SK-N-SH treated with all-trans-retinoic acid at 6 μM for 48 hours (cell line): ENCODE measurements around the gene BRI3.

Source experiments
- ATAC-seq: fragments of 200-7000 bp; cut with Tn5 transposase; 3 replicates; pipeline ENCODE4 v1.9.1; 2020; ENCODE audit warnings: mild to moderate bottlenecking, moderate library complexity
- ARNTL ChIP-seq: fragments of 450-650 bp; formaldehyde crosslinking; IDR thresholded peaks from 2 replicates; pipeline ENCODE4 v1.5.0; 2020; ENCODE audit warnings: low read depth, mild to moderate bottlenecking, moderate library complexity, borderline replicate concordance
- BACH2 ChIP-seq: fragments of 250-450 bp; sonication (Bioruptor Pico); IDR thresholded peaks from 2 replicates; pipeline ENCODE4 v1.9.0; 2021; ENCODE audit warnings: mild to moderate bottlenecking, borderline replicate concordance
- GLIS3 ChIP-seq: fragments of 250-450 bp; sonication (Bioruptor Pico); IDR thresholded peaks from 2 replicates; pipeline ENCODE4 v1.5.0; 2020; ENCODE audit warnings: mild to moderate bottlenecking, moderate library complexity
- ISL1 ChIP-seq: fragments of 250-450 bp; sonication (Bioruptor Pico); IDR thresholded peaks from 2 replicates; pipeline ENCODE4 v2.1.2; 2022; ENCODE audit warnings: mild to moderate bottlenecking, moderate library complexity
- OSR1 ChIP-seq: fragments of 250-450 bp; sonication (Bioruptor Pico); IDR thresholded peaks from 2 replicates; pipeline ENCODE4 v1.8.0; 2022; ENCODE audit warnings: moderate library complexity, mild to moderate bottlenecking, inconsistent platforms
- PPARA ChIP-seq: fragments of 250-450 bp; sonication (Bioruptor Pico); IDR thresholded peaks from 2 replicates; pipeline ENCODE4 v1.5.0; 2020; ENCODE audit warnings: mild to moderate bottlenecking, borderline replicate concordance
- SNAI2 ChIP-seq: fragments of 250-450 bp; sonication (Bioruptor Pico); IDR thresholded peaks from 2 replicates; pipeline ENCODE4 v1.5.0; 2020; ENCODE audit warnings: mild to moderate bottlenecking, moderate library complexity
- TCF4 ChIP-seq: fragments of 250-450 bp; sonication (Bioruptor Pico); IDR thresholded peaks from 2 replicates; pipeline ENCODE4 v1.8.0; 2021; ENCODE audit warnings: mild to moderate bottlenecking, moderate library complexity, borderline replicate concordance
- TOX ChIP-seq: fragments of 250-450 bp; sonication (Bioruptor Pico); IDR thresholded peaks from 2 replicates; pipeline ENCODE4 v1.8.0; 2021; ENCODE audit warnings: mild to moderate bottlenecking, moderate library complexity, borderline replicate concordance
- ZFP3 ChIP-seq: fragments of 250-450 bp; sonication (Bioruptor Pico); IDR thresholded peaks from 2 replicates; pipeline ENCODE4 v1.5.0; 2020; ENCODE audit warnings: mild to moderate bottlenecking, moderate library complexity
- ZNF565 ChIP-seq: fragments of 450-650 bp; formaldehyde crosslinking; conservative IDR thresholded peaks from 2 replicates; pipeline ENCODE4 v1.5.0; 2020; ENCODE audit warnings: low read depth, mild to moderate bottlenecking, moderate library complexity
- ZNF70 ChIP-seq: fragments of 450-650 bp; formaldehyde crosslinking; IDR thresholded peaks from 2 replicates; pipeline ENCODE4 v1.5.0; 2020; ENCODE audit warnings: mild to moderate bottlenecking, moderate library complexity
- TF ChIP-seq, protein P1 (sequence below): fragments of 250-450 bp; sonication (Bioruptor Pico); IDR thresholded peaks from 2 replicates; pipeline ENCODE4 v1.8.0; 2020; ENCODE audit warnings: mild to moderate bottlenecking, moderate library complexity, borderline replicate concordance
- TF ChIP-seq, protein P2 (sequence below): fragments of 250-450 bp; sonication (Bioruptor Pico); IDR thresholded peaks from 2 replicates; pipeline ENCODE4 v1.5.1; 2021; ENCODE audit warnings: mild to moderate bottlenecking, moderate library complexity
- TF ChIP-seq, protein P3 (sequence below): fragments of 250-450 bp; sonication (Bioruptor Pico); IDR thresholded peaks from 2 replicates; pipeline ENCODE4 v1.5.0; 2020; ENCODE audit warnings: mild to moderate bottlenecking, moderate library complexity
- TF ChIP-seq, protein P4 (sequence below): fragments of 250-450 bp; sonication (Bioruptor Pico); IDR thresholded peaks from 2 replicates; pipeline ENCODE4 v1.8.0; 2021; ENCODE audit warnings: low read depth, mild to moderate bottlenecking, moderate library complexity, borderline replicate concordance
- TF ChIP-seq, protein P5 (sequence below): fragments of 250-450 bp; sonication (Bioruptor Pico); IDR thresholded peaks from 2 replicates; pipeline ENCODE4 v1.5.1; 2020; ENCODE audit warnings: low read depth, mild to moderate bottlenecking, moderate library complexity

Gene BRI3

DNA sequence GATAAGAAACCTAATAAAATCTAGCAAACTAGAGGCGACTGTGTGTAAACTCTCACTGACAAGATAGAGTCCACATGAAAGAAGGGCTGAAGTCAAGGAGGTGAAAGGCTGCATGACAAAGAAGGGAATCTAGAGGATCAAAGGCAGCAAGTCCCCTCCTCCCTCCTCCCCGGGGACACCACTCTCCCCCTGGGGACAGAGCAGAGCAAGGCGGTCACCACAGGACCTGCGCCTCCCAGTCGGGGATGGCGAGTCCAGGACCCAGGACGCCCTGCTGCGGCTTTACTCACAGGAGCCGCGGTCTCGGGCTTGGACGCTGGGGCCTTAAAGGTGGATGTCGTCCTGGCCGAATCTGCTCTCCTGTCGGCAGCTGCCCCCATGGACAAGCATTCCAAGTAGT is 22.4 kb downstream of the BRI3 start:
- ATAC-seq = no peak
- TF ChIP-seq TOX (CRISPR knock-in tag) (no peak), PPARA (no peak), BACH2 (CRISPR knock-in tag) (no peak), ZFP3 (CRISPR knock-in tag) (no peak), GLIS3 (CRISPR knock-in tag) (no peak), SNAI2 (no peak), ZNF565 (no peak)
- TF ChIP-seq, protein P1, sequence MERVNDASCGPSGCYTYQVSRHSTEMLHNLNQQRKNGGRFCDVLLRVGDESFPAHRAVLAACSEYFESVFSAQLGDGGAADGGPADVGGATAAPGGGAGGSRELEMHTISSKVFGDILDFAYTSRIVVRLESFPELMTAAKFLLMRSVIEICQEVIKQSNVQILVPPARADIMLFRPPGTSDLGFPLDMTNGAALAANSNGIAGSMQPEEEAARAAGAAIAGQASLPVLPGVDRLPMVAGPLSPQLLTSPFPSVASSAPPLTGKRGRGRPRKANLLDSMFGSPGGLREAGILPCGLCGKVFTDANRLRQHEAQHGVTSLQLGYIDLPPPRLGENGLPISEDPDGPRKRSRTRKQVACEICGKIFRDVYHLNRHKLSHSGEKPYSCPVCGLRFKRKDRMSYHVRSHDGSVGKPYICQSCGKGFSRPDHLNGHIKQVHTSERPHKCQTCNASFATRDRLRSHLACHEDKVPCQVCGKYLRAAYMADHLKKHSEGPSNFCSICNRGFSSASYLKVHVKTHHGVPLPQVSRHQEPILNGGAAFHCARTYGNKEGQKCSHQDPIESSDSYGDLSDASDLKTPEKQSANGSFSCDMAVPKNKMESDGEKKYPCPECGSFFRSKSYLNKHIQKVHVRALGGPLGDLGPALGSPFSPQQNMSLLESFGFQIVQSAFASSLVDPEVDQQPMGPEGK (CRISPR knock-in tag) = no peak
- TF ChIP-seq, protein P2, sequence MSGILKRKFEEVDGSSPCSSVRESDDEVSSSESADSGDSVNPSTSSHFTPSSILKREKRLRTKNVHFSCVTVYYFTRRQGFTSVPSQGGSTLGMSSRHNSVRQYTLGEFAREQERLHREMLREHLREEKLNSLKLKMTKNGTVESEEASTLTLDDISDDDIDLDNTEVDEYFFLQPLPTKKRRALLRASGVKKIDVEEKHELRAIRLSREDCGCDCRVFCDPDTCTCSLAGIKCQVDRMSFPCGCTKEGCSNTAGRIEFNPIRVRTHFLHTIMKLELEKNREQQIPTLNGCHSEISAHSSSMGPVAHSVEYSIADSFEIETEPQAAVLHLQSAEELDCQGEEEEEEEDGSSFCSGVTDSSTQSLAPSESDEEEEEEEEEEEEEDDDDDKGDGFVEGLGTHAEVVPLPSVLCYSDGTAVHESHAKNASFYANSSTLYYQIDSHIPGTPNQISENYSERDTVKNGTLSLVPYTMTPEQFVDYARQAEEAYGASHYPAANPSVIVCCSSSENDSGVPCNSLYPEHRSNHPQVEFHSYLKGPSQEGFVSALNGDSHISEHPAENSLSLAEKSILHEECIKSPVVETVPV (CRISPR knock-in tag) = no peak
- TF ChIP-seq, all 23 proteins: peak for 0

DNA sequence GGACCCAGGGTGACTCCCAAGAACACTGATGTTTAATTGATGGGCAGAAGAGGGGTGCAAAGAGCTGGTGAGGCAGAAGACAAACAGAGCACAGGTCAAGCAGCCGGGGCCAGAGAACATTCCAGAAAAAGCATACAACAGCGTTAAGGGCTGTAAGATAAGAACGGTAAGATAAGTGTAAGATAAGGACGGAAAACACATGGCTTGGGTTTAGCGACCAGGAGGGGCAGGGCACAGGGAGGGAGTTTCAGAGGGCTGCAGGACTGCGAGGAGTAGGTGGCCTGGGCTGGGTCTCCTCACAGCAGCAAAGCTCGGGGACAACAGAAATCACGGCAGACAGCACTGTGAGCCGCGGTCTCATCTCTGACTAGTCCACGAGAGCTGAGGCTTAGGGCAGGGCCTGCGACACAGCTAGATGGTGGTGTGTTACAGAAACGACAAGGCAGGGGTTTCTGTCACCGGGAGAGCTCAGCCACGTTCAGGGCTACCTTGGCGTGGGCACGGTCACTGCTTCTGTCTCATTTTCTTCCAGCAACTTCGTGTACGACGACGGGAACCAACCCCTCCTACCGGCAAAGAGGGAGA is 24.6 kb downstream of the BRI3 start:
- no peak for TF ChIP-seq ZNF70
- TF ChIP-seq ZFP3 (CRISPR knock-in tag) = no peak
- peak; percentile 19; the same call in 1 of the 2 replicates for TF ChIP-seq TCF4
- no peak for ATAC-seq

DNA sequence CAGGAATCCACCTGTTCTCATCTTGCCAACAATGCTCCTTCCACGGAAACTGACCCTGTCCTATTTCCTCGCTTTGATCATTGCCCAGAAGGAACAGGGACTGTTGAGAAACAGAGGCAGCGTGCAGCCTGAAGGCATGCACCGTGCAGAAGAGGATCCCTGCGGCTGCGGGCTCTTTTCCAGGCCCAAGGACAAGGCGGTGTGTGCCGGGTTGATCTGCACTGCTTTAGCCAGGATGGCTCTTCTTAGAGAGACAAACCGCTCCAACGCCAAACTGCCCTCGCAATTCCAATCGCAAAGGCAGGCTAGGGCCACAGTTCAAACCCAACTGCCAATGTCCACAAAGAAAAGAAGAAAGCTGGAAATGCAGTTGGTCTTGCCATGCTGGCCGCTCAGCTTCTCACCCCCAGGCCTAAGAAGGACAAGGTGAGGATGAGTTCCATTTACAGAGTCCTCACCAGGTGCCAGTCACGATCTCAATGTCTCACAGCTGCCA is 26.5 kb downstream of the BRI3 start:
- no peak for ATAC-seq
- TF ChIP-seq ZNF70 (no peak), GLIS3 (CRISPR knock-in tag) (no peak), BACH2 (CRISPR knock-in tag) (no peak), ISL1 (CRISPR knock-in tag) (no peak), PPARA (no peak), OSR1 (CRISPR knock-in tag) (no peak), TCF4 (no peak), ARNTL (CRISPR knock-in tag) (no peak)
- TF ChIP-seq, protein P3, sequence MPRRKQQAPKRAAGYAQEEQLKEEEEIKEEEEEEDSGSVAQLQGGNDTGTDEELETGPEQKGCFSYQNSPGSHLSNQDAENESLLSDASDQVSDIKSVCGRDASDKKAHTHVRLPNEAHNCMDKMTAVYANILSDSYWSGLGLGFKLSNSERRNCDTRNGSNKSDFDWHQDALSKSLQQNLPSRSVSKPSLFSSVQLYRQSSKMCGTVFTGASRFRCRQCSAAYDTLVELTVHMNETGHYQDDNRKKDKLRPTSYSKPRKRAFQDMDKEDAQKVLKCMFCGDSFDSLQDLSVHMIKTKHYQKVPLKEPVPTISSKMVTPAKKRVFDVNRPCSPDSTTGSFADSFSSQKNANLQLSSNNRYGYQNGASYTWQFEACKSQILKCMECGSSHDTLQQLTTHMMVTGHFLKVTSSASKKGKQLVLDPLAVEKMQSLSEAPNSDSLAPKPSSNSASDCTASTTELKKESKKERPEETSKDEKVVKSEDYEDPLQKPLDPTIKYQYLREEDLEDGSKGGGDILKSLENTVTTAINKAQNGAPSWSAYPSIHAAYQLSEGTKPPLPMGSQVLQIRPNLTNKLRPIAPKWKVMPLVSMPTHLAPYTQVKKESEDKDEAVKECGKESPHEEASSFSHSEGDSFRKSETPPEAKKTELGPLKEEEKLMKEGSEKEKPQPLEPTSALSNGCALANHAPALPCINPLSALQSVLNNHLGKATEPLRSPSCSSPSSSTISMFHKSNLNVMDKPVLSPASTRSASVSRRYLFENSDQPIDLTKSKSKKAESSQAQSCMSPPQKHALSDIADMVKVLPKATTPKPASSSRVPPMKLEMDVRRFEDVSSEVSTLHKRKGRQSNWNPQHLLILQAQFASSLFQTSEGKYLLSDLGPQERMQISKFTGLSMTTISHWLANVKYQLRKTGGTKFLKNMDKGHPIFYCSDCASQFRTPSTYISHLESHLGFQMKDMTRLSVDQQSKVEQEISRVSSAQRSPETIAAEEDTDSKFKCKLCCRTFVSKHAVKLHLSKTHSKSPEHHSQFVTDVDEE (CRISPR knock-in tag) = no peak
- TF ChIP-seq, protein P4, sequence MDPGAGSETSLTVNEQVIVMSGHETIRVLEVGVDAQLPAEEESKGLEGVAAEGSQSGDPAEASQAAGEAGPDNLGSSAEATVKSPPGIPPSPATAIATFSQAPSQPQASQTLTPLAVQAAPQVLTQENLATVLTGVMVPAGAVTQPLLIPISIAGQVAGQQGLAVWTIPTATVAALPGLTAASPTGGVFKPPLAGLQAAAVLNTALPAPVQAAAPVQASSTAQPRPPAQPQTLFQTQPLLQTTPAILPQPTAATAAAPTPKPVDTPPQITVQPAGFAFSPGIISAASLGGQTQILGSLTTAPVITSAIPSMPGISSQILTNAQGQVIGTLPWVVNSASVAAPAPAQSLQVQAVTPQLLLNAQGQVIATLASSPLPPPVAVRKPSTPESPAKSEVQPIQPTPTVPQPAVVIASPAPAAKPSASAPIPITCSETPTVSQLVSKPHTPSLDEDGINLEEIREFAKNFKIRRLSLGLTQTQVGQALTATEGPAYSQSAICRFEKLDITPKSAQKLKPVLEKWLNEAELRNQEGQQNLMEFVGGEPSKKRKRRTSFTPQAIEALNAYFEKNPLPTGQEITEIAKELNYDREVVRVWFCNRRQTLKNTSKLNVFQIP (CRISPR knock-in tag) = no peak
- TF ChIP-seq, protein P2 (CRISPR knock-in tag) = no peak
- TF ChIP-seq, protein P5, sequence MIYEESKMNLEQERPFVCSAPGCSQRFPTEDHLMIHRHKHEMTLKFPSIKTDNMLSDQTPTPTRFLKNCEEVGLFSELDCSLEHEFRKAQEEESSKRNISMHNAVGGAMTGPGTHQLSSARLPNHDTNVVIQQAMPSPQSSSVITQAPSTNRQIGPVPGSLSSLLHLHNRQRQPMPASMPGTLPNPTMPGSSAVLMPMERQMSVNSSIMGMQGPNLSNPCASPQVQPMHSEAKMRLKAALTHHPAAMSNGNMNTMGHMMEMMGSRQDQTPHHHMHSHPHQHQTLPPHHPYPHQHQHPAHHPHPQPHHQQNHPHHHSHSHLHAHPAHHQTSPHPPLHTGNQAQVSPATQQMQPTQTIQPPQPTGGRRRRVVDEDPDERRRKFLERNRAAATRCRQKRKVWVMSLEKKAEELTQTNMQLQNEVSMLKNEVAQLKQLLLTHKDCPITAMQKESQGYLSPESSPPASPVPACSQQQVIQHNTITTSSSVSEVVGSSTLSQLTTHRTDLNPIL (CRISPR knock-in tag) = no peak
- TF ChIP-seq, all 23 proteins: peak for 0
